Activated T-cell treated with anti-CD3 and anti-CD28 coated beads, Interleukin-2, amount 50 U/mL, for 1 hour (primary cell): ENCODE data around the gene CCDC197.

Source experiments
- DNase-seq: peaks from one replicate; pipeline ENCODE4 v3.0.0-alpha.2; 2020

CCDC197 gene

GRCh38 chr14:93997082-93997481, at the start of gene CCDC197:
Gene CCDC197 (plus strand): TSS chr14:93997301. CDS start chr14:93998132, 831 bp downstream.
- no peak for DNase-seq

DNA sequence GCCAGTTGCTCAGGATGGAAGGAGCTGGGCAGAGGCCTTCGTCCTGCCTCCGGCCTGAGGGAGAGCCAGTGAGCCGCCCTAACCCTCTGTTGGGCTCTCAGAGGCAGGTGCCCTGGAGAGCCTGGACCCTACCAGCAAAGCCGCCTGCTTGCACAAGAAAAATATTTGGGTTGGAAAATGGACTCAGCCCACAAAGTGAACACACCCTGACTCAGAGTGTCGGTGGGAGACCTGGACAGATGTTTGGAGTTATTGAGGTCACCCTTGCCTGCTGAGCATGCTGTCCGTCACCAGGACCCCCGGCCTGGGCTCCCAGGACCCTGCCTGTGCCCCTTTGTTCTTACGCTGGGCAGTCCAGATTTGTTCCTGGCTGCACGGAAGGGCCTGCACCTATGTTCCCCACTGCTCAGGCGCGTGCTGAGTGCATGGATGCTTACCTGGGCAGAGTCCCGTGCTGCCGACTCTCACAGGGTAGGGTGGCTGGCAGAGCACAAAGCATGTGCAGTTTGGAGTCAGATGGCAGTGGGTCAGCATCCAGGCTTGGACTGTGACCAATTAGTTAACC, 47.5 kb upstream of the CCDC197 start:
- no peak for DNase-seq

DNA sequence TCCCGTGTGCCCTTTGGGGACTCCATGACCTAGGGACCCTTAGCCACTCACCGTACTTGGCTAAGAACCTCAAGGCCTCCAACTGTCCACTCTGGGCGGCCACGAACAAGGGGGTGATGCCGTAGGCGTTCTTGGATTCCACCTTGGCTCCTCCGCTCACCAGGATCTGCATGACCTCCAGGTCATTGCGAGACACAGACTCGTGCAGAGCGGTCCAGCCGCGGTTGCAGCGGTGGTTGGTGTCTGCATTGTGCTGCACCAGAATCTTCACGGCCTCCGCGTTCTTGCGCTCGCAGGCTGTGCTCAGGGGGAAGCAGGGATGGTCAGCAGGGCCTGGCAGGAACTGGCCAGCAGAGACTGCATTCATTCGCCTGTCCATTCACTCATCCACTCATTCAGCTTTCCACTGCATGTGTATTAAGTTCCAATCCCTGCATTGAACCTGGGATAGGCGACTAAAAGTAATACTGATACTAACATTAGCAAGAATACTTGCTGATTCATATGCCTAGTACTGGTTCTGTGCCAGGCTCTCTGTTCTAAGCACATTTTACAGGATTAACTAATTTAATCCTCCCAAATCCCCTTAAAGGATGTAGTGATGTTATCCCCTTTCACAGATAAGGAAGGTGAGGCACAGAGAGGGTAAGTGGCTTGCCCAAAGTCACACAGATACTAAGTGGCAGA, 46.0 kb upstream of the CCDC197 start:
- DNase-seq = no peak

GRCh38 chr14:93951635-93952540, 45.2 kb upstream of the CCDC197 start:
- no peak for DNase-seq

DNA sequence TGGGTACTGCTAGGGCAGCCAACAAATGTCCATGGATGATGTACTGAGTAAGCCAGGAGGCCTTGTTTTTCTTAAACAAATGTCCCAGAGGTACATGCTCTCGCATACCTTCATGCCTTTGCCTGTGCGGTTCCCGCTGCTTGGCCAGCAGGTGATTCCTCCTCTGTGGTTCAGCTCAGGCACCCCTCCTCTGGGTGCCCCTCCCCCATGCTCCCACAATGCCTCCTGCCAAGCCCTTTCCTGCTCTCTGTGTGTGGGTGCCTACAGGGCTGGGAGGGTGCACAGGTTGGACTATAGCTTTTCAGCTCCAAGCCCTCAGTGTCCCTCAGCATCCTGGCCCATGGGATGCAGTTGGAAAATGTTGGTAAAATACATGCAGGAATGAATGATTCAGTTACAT, 44.3 kb upstream of the CCDC197 start:
- no peak for DNase-seq

GRCh38 chr14:93953263-93953662, 43.8 kb upstream of the CCDC197 start:
- no peak for DNase-seq

- DNase-seq = no peak
These were observed 43.2 kb upstream of the CCDC197 start for GRCh38 chr14:93953739-93954515.

GRCh38 chr14:93954516-93954830, 42.6 kb upstream of the CCDC197 start:
- no peak for DNase-seq

DNA sequence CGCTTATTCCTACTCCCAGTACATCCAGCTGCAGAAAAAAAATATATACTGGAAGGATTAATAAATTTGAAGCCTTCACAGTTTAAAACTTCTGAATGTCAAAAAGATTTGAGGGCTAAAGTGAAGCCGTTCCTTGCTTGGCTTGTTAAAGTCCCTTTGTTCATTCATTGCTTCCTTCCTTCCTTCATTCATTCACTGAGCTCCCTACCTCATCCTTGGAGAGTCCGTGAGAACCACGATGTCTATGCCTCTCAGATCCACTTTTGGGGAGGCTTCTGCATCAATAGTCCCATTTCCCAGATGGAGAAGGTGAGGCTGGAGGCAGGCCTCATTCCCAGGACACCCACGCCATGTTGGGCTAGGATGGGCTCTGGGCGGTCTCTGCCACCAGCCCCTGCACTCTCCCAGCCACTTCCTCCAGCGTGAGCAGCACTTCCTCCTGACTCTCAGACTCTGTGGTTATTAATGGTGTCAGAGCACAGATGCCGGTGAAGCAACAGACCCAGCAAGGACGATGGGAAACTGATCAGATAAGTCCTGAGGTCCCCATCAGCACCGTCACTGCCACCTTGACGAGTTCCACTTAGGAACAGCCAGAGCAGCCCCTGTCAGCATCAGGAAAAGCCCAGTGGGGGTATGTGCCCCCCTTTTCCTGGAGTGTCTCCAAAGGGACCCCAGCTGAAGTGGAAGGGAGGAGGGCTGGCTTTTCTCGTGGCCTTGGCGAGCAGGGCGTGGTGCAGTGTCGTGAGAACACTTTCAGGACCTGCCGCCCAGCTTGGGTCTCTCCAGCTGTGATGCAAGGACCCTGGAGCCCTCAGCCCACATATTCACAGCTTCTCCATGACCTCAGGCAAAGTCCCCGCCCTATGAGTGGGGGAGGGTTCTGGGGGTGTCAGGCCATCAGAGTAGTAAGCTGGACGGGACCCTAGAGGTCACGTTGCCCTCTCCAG, 41.9 kb upstream of the CCDC197 start:
- peak; percentile 49 for DNase-seq

- DNase-seq = no peak
These were observed 41.1 kb upstream of the CCDC197 start for GRCh38 chr14:93955850-93956481.

- no peak for DNase-seq
These were observed 40.4 kb upstream of the CCDC197 start for GRCh38 chr14:93956514-93957332.

GRCh38 chr14:93957333-93957710, 39.8 kb upstream of the CCDC197 start:
- DNase-seq = no peak

DNA sequence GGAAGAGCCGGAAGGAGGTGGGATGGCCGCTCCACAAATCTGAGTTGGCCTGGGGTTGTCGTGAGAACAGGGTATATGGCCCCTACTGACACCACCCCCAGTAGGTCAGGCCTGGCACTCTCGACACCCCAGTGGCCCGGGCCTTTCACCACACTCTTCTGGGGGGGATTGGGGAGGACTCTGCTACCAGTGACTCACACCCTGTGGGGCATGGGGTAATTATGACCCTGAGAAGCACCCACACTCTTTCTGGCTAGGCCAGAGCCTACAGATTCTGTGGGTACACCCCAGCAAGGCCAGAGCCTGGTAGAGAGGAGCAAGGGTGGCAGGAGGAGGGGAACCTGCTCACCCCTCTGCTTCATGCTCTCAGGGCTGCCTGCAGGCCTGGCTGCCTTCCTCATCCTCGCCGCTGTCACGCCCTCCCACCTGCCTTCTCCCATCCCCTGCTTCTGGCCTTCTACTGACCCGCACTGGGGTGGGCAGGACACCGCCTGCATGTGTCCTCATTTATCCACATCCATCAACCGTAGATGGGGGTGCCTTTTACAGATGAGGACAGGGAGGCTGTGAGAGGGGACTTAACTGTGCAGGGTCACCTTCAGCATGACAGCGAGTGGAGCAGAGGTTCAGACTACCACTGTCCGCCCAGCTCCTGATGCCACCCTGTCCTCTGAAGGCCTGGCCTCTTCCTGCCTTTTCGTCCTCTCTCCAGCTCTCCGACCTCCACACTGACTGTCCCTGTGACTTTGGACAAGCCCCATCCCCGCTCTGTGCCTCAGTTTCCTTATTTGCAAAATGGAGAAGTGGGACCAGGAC, 39.1 kb upstream of the CCDC197 start:
- DNase-seq = no peak

GRCh38 chr14:93958567-93959238, 38.4 kb upstream of the CCDC197 start:
- no peak for DNase-seq

- DNase-seq = peak; percentile 85
These were observed 37.6 kb upstream of the CCDC197 start for GRCh38 chr14:93959239-93960107.

DNA sequence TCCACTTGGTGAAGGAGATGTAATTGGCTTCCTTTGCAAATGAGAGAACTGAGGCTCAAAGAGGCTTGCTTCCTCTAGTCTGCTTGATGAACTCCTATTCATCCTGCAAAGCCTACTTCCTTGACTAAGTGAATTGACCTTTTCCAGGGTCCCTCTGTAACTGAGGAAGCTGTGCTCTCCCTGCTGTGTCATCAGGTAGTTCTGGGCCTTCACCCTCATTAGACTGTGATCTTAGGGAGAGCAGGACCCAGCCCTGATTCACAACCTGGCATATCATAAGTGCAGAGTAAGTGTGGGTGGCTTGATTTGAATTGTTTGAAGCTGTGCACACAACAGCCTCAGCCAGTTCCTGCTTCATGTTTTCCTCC, 37.0 kb upstream of the CCDC197 start:
- DNase-seq = no peak

DNA sequence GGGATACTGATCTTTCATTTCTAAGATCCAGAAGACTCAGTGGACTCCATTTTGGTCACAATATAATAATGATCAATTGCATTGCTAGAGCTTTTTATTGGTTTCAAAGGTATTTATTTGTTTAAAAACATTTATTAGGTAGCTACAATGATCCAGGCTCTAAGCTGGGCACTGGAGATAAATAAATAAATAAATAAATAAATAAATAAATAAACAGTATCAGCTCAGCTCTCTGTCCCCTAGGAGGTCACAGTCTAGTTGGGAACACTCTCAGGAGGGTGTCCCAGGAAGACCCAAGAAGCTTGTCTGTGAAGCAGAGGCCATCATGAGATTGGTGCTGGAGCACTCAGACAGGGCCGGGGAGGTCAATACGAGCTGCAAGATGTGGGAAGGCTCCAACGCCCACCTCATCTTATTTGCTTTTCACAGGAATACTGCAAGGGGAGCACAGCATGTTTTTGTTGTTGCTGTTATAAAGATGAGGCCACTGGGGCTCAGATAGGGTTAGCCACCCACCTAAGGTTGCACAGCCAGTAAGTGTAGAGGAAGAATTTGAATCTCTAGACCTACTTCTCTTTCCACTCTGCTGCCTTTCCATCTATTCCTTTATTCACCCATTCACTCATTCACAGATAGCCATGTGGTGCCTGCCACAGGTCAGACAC, 36.2 kb upstream of the CCDC197 start:
- no peak for DNase-seq

GRCh38 chr14:93961620-93962019, 35.5 kb upstream of the CCDC197 start:
- DNase-seq = no peak
